IPS-NIHi7 (cell line): Measurements from ENCODE around the gene SAMD14.
A peak's percentile ranks its signal among the peaks of the same experiment; 100 is the strongest.
"Not testable (repeated sequence)": the region's sequence is repeated elsewhere in the genome, so short reads cannot be mapped to it uniquely, and the experiment has no call there.

Experiments
- DNase-seq: peaks from one replicate; pipeline ENCODE4 v3.0.0; 2012; ENCODE audit warnings: mixed read lengths; ENCODE audit errors: extremely low spot score

SAMD14 gene

GRCh38 chr17:50076591-50077235 is 53.2 kb downstream of the SAMD14 start:
- peak; percentile 73 for DNase-seq

DNA sequence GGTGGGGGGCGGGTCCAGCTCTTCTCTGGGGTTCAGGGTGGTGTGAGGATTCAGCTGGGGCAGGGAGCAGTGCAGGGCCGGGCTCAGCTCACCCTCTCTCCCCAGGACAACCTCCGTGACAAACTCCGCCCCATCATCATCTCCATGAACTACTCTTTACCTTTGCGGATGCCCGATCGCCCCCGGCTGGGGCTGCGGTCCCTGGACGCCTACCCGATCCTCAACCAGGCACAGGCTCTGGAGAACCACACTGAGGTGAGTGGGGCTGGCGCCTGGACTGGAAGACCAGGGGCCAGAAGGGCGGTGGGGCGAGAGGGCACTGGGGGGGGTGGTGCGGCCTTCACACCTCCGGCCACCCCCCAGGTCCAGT is 53.8 kb downstream of the SAMD14 start:
- DNase-seq, result no peak

DNA sequence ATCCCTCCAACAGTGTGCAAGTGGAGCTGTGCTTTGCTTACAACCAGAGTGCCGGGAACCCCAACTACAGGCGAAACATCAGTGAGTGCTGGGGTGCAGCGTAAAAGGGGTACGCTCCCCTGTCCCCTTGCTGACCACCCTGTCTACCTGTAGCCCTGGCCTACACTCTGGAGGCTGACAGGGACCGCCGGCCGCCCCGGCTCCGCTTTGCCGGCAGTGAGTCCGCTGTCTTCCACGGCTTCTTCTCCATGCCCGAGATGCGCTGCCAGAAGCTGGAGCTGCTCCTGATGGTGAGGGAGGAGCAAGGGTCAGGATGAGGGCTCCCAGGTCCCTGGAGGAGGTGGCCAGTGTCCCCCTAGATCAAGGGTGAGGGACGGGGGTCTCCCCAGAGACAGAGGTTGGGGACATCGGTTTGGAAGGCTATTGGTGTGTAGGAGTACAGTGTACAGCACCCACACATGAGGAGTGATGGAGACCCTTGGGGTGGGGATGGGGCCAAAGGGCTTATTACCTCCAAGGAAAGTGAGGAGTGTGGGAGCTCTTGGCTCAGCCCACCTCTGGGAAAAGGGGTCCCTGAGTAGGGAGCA is 54.4 kb downstream of the SAMD14 start:
- no peak for DNase-seq

DNA sequence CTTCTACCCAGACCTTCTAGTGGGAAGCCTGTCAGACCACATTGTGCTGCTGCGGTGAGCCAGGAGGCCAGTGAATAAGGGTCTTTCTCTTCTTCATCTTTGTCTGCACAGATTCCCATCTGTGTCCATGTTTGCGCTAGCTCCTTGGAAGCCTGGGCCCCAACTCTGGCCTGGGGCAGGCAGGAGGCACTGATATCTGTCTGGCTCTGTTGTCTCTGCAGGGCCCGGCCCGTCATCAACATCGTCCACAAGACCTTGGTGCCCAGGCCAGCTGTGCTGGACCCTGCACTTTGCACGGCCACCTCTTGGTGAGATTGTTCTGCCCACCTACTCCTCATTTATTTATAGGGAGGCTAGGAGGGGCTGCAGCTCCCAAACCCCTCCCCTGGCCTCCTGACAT is 55.7 kb downstream of the SAMD14 start:
- no peak for DNase-seq

DNA sequence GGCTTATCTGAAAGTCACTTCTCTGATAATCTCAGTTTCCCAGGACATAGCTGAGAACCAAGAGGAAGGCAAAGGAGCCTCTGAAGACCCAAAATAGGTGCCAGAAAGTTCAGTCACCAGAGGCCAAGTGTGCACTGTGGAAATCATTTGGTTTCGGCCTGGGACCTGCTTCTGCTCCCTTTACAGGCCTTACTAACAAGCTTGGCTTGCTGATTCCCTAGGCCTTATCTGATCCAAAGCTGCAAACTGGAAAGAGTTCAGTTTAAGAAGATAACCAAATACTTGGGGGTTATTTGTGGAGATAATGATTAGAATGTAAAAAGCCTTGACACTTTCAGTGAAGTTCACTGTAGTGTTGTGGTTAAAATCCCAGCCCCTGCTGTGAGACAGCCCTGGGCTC is 57.0 kb downstream of the SAMD14 start:
- DNase-seq, result no peak

GRCh38 chr17:50072130-50072529 is 57.8 kb downstream of the SAMD14 start:
- DNase-seq, result no peak

- DNase-seq, result no peak
Observed at GRCh38 chr17:50071692-50072091, 58.3 kb downstream of the SAMD14 start.

DNA sequence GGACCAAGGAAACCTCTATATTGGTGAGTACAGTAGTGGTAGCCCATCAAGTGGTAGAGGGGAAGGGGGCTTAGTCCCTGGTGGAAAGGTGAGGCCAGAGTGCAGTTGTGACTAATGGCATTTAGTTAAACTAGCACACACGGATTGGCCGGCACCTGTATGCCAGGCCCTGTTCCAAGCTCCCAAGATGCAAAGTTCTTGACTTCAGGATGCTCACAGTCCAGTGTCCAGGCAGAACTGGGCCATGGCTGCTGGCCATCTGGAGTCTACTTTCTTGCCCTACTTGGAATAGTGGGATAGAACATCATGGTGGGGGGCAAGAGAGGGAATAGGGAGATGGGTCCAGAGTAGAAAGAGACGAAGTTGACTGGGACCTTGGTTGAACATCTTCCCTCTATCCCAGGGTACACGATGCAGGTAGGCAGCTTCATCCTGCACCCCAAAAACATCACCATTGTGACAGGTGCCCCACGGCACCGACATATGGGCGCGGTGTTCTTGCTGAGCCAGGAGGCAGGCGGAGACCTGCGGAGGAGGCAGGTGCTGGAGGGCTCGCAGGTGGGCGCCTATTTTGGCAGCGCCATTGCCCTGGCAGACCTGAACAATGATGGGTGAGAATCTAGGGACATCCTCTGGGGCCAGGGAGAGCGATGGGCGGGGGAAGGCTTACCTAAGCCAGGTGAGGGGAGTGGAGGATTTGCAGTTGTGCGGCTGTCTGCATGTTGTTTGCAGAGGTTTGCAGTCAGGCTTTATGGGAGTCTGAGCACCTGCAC is 58.9 kb downstream of the SAMD14 start:
- DNase-seq, result no peak

DNA sequence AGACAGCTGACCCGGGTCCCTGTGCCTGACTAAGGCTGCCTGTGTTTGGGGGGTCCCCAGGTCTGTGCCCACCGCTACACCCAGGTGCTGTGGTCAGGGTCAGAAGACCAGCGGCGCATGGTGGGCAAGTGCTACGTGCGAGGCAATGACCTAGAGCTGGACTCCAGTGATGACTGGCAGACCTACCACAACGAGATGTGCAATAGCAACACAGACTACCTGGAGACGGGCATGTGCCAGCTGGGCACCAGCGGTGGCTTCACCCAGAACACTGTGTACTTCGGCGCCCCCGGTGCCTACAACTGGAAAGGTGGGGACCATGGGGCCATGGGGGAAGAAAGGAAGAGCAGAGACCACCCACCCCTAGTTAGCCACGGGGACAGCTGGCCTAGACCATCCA is 62.0 kb downstream of the SAMD14 start:
- no peak for DNase-seq

DNA sequence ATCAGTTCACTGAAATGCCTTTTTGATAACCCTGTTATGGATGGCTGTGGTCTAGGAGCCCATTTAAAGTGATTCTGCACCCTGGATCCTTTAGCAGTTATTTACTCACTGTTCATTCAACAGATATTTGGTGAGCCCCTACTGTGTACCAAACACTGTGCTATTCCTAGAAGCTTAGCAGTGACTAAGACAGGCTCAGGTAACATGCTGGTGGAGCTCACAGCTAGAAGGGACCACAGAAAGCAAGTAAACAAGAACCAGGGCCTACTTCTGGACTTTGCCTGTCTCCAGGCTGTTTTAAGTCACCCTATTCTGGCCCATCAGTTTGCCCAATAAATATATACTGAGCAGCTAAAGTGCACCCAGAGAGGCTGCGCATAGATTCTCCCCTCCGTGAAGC is 63.0 kb downstream of the SAMD14 start:
- DNase-seq, result no peak

DNA sequence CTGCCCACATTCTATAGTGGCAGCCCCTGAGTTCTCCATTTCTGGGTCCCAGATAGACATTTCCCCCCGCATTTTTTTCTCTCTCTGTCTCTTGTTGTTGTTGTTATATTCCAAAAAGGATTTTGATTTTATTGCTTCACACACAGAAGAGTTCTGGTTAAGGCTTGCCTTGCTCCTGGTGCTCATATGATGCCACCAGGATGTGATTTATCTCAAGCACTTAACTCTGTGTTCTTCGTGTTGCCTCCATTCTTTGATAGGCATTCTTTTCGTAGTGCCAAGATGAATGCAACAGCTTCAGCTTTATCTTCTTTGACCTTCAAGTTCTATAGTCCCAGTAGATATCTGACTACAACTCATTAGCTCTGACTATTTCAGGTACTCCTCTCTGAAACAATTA is 64.9 kb downstream of the SAMD14 start:
- no peak for DNase-seq

DNA sequence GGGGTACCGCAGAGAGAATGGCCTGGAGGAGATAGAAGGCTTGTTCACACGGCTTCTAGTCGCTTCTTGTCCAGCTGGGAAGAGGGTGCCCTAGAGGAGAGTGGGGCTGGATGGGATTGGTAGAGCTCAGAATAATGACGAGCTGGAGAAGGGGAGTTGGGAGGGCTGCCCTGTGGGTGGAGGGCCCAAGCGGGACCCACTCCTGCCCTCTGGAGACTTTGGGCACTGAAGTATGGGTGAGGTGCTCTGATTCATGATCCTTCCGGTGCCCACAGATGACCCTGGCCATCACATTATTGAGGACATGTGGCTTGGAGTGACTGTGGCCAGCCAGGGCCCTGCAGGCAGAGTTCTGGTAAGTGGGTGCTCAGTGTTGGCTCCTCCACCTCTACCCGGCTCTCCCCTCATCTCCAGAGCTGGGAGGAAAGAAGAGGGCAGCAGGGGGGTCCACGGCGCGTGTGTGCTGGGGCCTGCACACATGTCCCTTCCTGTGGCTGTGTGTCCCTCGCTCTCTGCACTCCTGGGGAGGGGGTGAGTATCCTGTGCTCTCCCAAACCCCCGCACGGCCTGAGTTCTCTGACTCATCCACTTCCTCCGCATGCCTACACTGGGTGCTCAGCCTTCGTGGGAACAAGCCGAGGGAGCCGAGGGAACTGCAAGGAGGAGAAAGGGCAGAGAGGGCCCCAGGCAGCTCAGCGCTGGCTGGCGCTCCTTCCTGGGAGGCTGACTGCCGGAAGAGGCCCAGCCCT is 65.5 kb downstream of the SAMD14 start:
- DNase-seq, result peak; percentile 51

DNA sequence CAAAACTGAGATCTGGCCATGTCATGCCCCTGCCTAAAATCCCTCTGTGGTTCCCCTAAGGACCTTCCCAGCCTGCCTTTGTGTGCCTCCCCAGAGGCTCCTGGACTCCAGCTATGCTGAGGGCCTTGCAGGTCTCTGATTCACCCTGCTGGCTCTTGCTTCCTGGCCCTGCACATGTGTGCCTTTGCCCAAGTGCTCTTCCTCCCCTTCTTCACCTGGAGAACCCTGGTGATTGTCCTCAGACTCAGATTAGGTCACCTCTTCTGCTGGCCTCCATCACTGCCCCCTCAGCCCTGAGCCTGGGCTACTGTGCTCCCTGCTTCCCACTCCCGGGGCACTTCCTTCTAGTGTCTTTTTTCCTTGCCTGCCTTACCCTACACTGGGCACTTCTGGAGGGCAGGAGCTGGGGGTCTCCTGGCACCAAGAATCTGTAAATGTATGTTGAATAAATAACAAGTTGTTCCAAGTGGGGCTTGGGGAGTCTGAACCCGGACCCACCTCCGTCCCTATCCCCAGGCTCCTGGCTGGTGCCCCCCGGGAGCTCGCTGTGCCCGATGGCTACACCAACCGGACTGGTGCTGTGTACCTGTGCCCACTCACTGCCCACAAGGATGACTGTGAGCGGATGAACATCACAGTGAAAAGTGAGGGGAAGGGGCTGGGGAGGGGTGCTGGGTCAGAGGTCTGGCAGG is 66.3 kb downstream of the SAMD14 start:
- DNase-seq, result no peak

DNA sequence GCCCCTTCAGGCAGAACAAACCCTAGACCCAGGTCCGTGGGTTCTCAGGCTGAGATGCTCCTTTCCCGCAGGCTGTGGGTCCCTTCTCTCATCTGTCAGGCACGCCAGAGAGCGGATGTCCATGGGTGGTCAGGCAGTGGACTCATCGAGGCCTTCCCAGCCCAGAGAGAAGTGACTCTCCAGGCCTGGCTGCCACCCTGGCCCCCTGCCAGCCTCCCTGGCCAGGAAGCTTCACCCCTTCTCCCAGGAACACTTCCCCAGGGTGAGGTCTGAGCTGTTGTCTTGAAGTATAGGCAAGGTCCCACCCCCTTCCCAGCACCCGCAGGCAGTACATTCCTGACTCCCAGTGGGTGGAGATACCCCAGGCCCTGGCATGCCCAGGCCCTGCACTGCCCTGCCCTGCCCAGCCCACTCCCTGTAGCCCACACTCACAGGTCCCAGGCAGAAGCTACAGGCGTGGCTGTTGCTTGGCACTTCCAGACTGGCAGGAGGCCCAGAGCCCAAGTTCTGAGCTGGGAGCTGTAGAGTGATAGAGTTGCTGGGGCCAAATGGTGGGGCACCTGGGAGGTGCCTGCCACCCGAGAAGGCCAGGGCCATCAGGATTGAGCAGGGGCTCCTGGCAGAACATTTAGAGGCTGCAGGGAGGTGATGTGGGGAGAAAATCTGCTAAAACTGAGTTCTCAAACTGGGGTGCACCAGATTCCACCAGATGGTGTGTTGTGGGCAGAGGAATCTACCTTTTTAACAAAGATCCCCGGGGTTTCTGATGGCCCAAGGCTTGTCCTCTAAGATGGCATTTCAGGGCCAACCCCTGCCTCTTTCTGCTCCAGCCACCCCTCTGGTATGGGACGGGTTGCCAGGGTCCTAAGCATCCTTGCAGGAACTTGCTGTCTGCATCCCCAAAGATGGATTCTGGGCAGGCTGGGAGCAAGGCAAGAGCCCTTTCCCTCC is 67.4 kb downstream of the SAMD14 start:
- no peak for DNase-seq

DNA sequence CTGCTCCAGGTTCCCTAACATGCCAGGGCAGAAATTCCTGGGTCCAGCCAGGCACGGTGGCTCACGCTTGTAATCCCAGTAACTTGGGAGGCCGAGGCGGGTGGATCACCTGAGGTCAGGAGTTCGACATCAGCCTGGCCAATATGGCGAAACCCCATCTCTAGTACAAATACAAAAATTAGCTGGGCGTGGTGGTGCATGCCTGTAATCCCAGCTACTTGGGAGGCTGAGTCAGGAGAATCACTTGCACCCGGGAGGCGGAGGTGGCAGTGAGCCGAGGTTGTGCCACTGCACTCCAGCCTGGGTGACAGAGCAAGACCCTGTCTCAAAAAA is 68.3 kb downstream of the SAMD14 start:
- not testable (repeated sequence) for DNase-seq

DNA sequence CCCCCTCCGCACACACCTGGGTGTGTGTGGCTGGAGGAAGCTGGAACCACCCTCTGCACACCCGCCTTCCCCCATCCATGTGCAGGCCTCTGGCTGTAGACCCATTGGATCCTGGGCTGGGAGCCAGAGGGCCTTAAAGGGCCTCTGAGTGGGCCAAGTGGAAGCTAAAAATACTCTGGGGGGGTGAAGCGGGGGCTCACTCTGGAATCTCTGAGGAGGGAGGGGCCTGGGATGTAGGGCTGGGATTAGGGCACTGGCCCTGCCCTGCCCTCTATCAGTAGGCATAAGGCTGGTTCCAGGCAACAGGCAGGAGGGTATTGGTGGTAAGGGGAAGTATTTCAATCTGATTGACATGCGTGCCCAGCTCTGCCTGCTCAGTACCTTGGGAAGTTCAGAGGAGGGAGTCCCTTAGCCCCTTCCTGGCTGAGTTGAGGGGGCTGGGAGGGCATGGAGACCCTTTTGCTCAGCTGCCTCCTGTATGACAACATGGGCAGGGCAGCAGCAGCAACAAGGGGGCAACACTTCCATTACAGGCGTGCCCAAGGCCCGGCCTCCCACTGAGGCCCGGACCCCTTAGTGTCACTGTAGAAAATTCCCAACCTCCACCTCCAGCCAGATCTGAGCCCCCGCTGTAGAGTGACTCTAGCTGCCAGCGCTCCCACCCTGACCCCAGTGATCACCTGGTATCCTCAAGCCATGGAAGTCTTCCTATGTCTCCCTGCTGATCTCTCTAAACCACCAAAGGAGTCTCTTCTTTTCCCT is 68.8 kb downstream of the SAMD14 start:
- no peak for DNase-seq
